ENCODE data around the gene CABP2.
"Not testable (repeated sequence)": the region's sequence is repeated elsewhere in the genome, so short reads cannot be mapped to it uniquely, and the experiment has no call there.

Gene CABP2

GRCh38 chr11:67564230-67564629 lies 41.0 kb upstream of the CABP2 start:
- Histone ChIP-seq H3K79me2 (no peaks in the 10 kb centered on the region), H3K4me3 (ENCODE audit: low read depth, low read length) (no peak overlapping the region), H3K4me1 (peaks cover 3% of the 10 kb centered on the region), H3K36me3 (ENCODE audit: control insufficient read depth, insufficient read depth, low read length) (no peaks in the 10 kb centered on the region), H3K27ac (no peak overlapping the region), H3K9me3 (ENCODE audit: control insufficient read depth, low read length) (no peaks in the 10 kb centered on the region), H2AFZ (no peak overlapping the region), H3K4me2 (ENCODE audit: low read length) (no peak overlapping the region), H3K27me3 (ENCODE audit: control insufficient read depth, insufficient read depth, low read length) (no peaks in the 10 kb centered on the region), H3K9ac (no peak overlapping the region)
- TF ChIP-seq, protein P1, sequence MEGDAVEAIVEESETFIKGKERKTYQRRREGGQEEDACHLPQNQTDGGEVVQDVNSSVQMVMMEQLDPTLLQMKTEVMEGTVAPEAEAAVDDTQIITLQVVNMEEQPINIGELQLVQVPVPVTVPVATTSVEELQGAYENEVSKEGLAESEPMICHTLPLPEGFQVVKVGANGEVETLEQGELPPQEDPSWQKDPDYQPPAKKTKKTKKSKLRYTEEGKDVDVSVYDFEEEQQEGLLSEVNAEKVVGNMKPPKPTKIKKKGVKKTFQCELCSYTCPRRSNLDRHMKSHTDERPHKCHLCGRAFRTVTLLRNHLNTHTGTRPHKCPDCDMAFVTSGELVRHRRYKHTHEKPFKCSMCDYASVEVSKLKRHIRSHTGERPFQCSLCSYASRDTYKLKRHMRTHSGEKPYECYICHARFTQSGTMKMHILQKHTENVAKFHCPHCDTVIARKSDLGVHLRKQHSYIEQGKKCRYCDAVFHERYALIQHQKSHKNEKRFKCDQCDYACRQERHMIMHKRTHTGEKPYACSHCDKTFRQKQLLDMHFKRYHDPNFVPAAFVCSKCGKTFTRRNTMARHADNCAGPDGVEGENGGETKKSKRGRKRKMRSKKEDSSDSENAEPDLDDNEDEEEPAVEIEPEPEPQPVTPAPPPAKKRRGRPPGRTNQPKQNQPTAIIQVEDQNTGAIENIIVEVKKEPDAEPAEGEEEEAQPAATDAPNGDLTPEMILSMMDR (IDR thresholded peaks at IDR 0.05): no peak

DNA sequence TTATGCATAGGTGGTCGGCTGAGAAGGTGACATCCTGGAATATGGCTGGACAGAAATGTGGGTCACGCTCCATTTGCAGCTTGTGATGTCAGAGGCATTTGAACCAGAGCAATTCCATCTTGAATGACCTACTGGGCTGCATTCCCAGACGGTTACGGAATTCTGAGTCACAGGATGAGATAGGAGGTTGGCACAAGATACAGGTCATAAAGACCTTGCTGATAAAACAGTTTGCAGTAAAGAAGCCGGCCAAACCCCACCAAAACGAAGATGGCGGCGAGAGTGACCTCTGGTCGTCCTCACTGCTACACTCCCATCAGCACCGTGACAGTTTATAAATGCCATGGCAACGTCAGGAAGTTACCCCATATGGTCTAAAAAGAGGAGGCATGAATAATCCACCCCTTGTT lies 40.5 kb upstream of the CABP2 start:
- not testable (repeated sequence) for H3K9ac ChIP-seq; H3K27me3 ChIP-seq (ENCODE audit: control insufficient read depth, insufficient read depth, low read length); H3K36me3 ChIP-seq (ENCODE audit: control insufficient read depth, insufficient read depth, low read length); H3K4me3 ChIP-seq (ENCODE audit: low read depth, low read length); H2AFZ ChIP-seq; H3K79me2 ChIP-seq; H3K4me1 ChIP-seq; H3K9me3 ChIP-seq (ENCODE audit: control insufficient read depth, low read length); H3K27ac ChIP-seq; H3K4me2 ChIP-seq (ENCODE audit: low read length)

DNA sequence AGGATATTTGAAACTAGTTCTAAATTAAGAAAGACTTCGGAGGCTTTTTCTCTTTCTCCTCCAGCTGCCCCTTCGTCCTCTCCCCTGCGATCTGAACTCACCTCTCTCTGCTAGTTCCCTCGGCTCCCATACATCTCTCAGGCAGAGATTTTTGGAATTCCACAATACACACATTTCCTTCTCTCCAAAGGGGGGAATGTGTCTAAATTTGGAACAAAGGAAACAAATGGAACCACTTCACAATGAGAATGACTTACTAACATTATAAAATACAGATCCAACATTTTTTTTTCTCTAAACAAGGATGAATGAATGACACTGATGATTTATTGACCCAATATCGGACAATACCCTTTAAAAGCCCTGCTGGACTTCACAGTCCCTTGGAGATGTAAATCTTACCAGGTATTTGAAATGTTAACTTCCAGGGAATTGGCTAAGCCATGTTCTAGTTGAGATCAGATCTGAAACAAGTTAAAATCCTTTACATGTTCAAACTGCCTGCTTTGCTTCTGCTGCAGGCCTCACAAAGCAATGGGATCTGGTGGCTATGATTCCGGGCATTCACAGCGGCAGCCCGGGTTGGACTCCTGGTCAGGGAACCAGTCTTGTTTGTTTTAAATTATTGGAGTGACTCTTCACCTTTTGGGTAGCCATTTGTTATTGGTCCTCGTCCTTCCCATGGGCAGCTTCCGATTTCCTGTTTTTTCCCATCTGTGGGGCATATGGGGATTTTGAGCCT lies 39.9 kb upstream of the CABP2 start:
- no peaks in the 10 kb centered on the region for H3K79me2 ChIP-seq
- H3K4me3 ChIP-seq (ENCODE audit: low read depth, low read length): no peak overlapping the region
- no peaks in the 10 kb centered on the region for H3K27me3 ChIP-seq (ENCODE audit: control insufficient read depth, insufficient read depth, low read length)
- no peak overlapping the region for H3K9ac ChIP-seq
- H3K9me3 ChIP-seq (ENCODE audit: control insufficient read depth, low read length): no peaks in the 10 kb centered on the region
- peaks cover 3% of the 10 kb centered on the region for H3K4me1 ChIP-seq
- TF ChIP-seq, protein P1 (IDR thresholded peaks at IDR 0.05): no peak
- no peak overlapping the region for H2AFZ ChIP-seq
- no peaks in the 10 kb centered on the region for H3K36me3 ChIP-seq (ENCODE audit: control insufficient read depth, insufficient read depth, low read length)
- H3K4me2 ChIP-seq (ENCODE audit: low read length): no peak overlapping the region
- no peak overlapping the region for H3K27ac ChIP-seq

- Histone ChIP-seq H3K9ac (no peak overlapping the region), H3K27me3 (ENCODE audit: control insufficient read depth, insufficient read depth, low read length) (no peaks in the 10 kb centered on the region), H2AFZ (no peak overlapping the region), H3K36me3 (ENCODE audit: control insufficient read depth, insufficient read depth, low read length) (no peaks in the 10 kb centered on the region), H3K9me3 (ENCODE audit: control insufficient read depth, low read length) (no peaks in the 10 kb centered on the region), H3K27ac (no peak overlapping the region), H3K4me2 (ENCODE audit: low read length) (no peak overlapping the region), H3K79me2 (no peaks in the 10 kb centered on the region), H3K4me1 (peaks cover 3% of the 10 kb centered on the region), H3K4me3 (ENCODE audit: low read depth, low read length) (no peak overlapping the region)
- TF ChIP-seq, protein P1 (IDR thresholded peaks at IDR 0.05): no peak
Observed at GRCh38 chr11:67561971-67562619, 38.8 kb upstream of the CABP2 start.

- Histone ChIP-seq H3K27me3 (ENCODE audit: control insufficient read depth, insufficient read depth, low read length) (no peaks in the 10 kb centered on the region), H3K9ac (no peak overlapping the region), H2AFZ (no peak overlapping the region), H3K27ac (no peak overlapping the region), H3K4me3 (ENCODE audit: low read depth, low read length) (no peak overlapping the region), H3K4me1 (no peaks in the 10 kb centered on the region), H3K9me3 (ENCODE audit: control insufficient read depth, low read length) (no peaks in the 10 kb centered on the region), H3K4me2 (ENCODE audit: low read length) (no peak overlapping the region), H3K36me3 (ENCODE audit: control insufficient read depth, insufficient read depth, low read length) (no peaks in the 10 kb centered on the region), H3K79me2 (no peaks in the 10 kb centered on the region)
- TF ChIP-seq, protein P1 (IDR thresholded peaks at IDR 0.05): no peak
Observed at GRCh38 chr11:67558084-67558772, 35.0 kb upstream of the CABP2 start.

All from parathyroid adenoma (tissue), 2 donors.